ENCODE measurements around the gene MUC4.

Gene MUC4

GRCh38 chr3:195823999-195824398 lies 12.3 kb upstream of the MUC4 start:
- no peak for TF ChIP-seq CTCF (IDR thresholded peaks at IDR 0.05; ENCODE audit: low read depth, low read length, missing control alignments)
- H3K4me3 ChIP-seq (ENCODE audit: low read depth, low read length): no peak overlapping the region
- no peak for DNase-seq (ENCODE audit: low read depth)

GRCh38 chr3:195823280-195823679 lies 11.6 kb upstream of the MUC4 start:
- no peak for DNase-seq (ENCODE audit: low read depth)
- TF ChIP-seq CTCF (IDR thresholded peaks at IDR 0.05; ENCODE audit: low read depth, low read length, missing control alignments): no peak
- H3K4me3 ChIP-seq (ENCODE audit: low read depth, low read length): no peak overlapping the region

- no peak for DNase-seq (ENCODE audit: low read depth)
- TF ChIP-seq CTCF (IDR thresholded peaks at IDR 0.05; ENCODE audit: low read depth, low read length, missing control alignments): no peak
- H3K4me3 ChIP-seq (ENCODE audit: low read depth, low read length): no peak overlapping the region
Measured at GRCh38 chr3:195822131-195822696, 10.5 kb upstream of the MUC4 start.

- TF ChIP-seq CTCF (IDR thresholded peaks at IDR 0.05; ENCODE audit: low read depth, low read length, missing control alignments): no peak
- no peak overlapping the region for H3K4me3 ChIP-seq (ENCODE audit: low read depth, low read length)
- no peak for DNase-seq (ENCODE audit: low read depth)
Measured at GRCh38 chr3:195821403-195822130, 9.8 kb upstream of the MUC4 start.

GRCh38 chr3:195820901-195821300 lies 9.2 kb upstream of the MUC4 start:
- DNase-seq (ENCODE audit: low read depth): no peak
- no peak overlapping the region for H3K4me3 ChIP-seq (ENCODE audit: low read depth, low read length)
- TF ChIP-seq CTCF (IDR thresholded peaks at IDR 0.05; ENCODE audit: low read depth, low read length, missing control alignments): no peak

GRCh38 chr3:195820186-195820585 lies 8.5 kb upstream of the MUC4 start:
- no peak for DNase-seq (ENCODE audit: low read depth)
- TF ChIP-seq CTCF (IDR thresholded peaks at IDR 0.05; ENCODE audit: low read depth, low read length, missing control alignments): no peak
- H3K4me3 ChIP-seq (ENCODE audit: low read depth, low read length): no peak overlapping the region

- no peak for TF ChIP-seq CTCF (IDR thresholded peaks at IDR 0.05; ENCODE audit: low read depth, low read length, missing control alignments)
- DNase-seq (ENCODE audit: low read depth): no peak
- no peak overlapping the region for H3K4me3 ChIP-seq (ENCODE audit: low read depth, low read length)
Measured at GRCh38 chr3:195818301-195818700, 6.6 kb upstream of the MUC4 start.
